GM10248 (cell line): ENCODE measurements around the gene CPED1.
A peak's percentile ranks its signal among the peaks of the same experiment; 100 is the strongest.

Experiments used
- CTCF ChIA-PET: fragments of 300-600 bp; sonication (Branson Sonifier 250); formaldehyde crosslinking; extraction: SDS; loops from one replicate; lab custom pipeline; 2021; ENCODE audit warnings: antibody characterized with exemption; lab: Yijun Ruan, JAX
- POLR2A ChIA-PET: fragments of 350-650 bp; sonication (Branson Sonifier 250); formaldehyde crosslinking; extraction: SDS; loops from one replicate; lab custom pipeline; 2020; ENCODE audit warnings: antibody characterized with exemption; lab: Yijun Ruan, JAX
- DNase-seq: peaks from one replicate; pipeline ENCODE4 v3.0.0; 2012; ENCODE audit errors: extremely low spot score
- TF ChIP-seq, protein P1 (sequence below): IDR thresholded peaks from 2 replicates; pipeline ENCODE4 v1.5.1; 2012; ENCODE audit warnings: mild to moderate bottlenecking, low read depth; ENCODE audit errors: extremely low read depth, missing control alignments, control extremely low read depth

Gene CPED1

DNA sequence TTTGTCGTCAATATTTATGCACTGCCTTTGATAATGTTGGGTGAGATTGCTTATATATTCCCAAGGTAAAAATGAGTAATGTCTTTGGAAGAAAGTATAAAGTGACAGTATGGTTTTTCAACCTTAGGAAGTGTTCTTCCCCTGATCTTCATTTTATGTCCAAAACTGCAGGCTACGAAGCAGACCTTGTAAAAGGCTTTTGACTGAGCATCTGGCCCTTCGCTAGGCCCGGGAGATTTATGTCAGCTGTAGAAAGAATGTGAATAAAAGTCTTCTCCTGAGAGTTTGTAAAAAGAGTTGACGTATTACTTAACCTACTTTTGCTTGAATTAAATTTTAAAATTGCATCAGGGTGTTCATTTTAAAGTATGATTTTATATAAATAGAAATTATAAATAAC is 116.8 kb downstream of the CPED1 start:
- CTCF ChIA-PET, result no interaction called here
- POLR2A ChIA-PET, result no interaction called here
- TF ChIP-seq, protein P1, sequence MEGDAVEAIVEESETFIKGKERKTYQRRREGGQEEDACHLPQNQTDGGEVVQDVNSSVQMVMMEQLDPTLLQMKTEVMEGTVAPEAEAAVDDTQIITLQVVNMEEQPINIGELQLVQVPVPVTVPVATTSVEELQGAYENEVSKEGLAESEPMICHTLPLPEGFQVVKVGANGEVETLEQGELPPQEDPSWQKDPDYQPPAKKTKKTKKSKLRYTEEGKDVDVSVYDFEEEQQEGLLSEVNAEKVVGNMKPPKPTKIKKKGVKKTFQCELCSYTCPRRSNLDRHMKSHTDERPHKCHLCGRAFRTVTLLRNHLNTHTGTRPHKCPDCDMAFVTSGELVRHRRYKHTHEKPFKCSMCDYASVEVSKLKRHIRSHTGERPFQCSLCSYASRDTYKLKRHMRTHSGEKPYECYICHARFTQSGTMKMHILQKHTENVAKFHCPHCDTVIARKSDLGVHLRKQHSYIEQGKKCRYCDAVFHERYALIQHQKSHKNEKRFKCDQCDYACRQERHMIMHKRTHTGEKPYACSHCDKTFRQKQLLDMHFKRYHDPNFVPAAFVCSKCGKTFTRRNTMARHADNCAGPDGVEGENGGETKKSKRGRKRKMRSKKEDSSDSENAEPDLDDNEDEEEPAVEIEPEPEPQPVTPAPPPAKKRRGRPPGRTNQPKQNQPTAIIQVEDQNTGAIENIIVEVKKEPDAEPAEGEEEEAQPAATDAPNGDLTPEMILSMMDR, result no peak
- DNase-seq, result no peak

DNA sequence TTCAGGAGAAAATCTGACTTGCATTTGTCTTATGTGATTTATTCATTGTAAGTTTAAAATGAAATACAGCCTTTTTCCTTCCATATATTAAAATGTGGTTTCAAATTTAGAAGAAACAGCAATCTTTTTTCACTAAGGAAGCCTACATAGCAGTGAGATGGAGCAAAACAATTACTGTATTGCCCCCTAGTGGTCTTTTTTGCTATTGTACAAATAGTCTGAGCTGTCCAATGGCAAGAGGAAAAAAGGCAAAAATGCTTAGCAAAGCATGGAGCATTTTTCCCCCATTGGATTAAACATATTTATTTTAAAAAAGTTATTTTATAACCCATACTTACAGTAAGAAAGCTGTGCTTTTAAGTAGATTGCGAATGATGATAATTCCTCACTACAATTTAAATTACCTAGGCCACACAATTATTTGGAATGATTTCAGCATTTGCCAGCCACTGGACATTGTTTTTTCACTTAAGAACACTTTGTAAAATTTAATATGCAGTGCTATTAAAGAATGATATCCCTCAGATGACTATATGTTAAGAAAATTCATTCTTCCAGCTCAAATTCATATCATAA is 119.5 kb downstream of the CPED1 start:
- DNase-seq, result peak; percentile 24
- ChIA-PET POLR2A (no interaction called here), CTCF (interaction anchor here (0.6 to 2.4 kb wide), 30 partner anchors 8 to 1837 kb away, joined by 3 to 18 read pairs (median 3); partner anchors contain the start of gene CPED1)
- TF ChIP-seq, protein P1, result peak; percentile 72

DNA sequence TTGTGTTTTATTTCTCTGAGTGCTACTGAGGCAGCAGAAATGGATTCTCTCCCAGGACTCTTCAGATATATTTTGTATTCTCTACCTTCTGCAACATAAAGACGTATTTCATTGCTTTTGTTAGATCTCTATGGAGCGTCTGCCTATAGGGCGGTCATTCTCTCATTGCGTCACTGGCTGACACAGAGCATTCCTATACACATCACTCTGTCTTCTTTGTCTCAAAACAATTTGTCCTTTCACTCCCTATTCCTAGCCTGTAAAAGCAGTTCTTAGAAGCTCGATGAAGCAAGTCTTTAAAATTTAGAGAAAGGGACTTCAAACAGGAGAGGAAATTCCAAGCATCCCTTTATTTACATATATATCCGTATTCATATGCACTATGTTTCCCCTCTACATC is 120.6 kb downstream of the CPED1 start:
- TF ChIP-seq, protein P1, result no peak
- CTCF ChIA-PET, result interaction anchor here (0.9 to 2.4 kb wide), 11 partner anchors 9 to 1839 kb away, joined by 3 to 18 read pairs (median 6); partner anchors contain the start of gene CPED1
- POLR2A ChIA-PET, result no interaction called here
- no peak for DNase-seq

DNA sequence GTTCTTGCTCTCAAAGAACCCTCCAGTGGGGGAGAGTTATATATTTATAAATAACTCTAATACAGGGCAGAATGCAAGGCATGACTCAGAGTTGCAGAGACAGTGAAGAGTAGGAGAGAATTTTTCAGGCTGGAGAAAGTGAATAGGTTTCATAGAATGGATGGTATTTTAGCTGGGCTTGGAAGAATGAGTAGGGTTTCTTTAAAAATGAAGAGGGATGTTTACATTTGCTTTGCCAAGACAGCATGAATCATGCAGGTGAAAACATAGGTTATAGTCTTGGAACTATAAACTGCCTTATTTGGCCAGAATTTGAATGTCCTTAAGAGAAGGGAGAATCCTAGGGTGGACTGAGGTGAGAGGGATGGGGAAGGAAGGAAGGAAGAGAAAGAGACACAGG is 124.8 kb downstream of the CPED1 start:
- CTCF ChIA-PET, result no interaction called here
- TF ChIP-seq, protein P1, result no peak
- POLR2A ChIA-PET, result no interaction called here
- DNase-seq, result no peak

DNA sequence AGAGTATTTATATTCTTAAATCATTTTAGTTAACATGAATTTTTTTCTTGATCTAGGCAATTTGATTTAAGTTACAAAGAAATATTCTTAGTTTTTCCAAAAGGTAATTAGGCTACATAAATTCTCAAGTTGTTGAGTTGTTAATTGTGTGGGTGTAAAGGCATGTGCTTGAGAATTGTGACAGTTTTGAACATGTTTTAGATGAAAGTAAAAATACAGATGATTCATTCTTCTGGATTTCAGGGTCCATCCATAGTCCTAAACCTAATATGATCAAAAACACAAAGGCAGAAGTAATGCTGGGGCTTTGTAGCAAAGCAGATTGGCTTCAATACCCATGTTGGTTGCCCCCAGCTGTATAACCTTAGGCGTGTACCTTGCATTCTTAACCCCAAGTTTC is 127.9 kb downstream of the CPED1 start:
- CTCF ChIA-PET, result interaction anchor here (0.6 kb wide), 1 partner anchor 8 kb away, joined by 3 read pairs; no protein-coding TSS in a partner anchor
- POLR2A ChIA-PET, result no interaction called here
- DNase-seq, result no peak
- TF ChIP-seq, protein P1, result no peak

DNA sequence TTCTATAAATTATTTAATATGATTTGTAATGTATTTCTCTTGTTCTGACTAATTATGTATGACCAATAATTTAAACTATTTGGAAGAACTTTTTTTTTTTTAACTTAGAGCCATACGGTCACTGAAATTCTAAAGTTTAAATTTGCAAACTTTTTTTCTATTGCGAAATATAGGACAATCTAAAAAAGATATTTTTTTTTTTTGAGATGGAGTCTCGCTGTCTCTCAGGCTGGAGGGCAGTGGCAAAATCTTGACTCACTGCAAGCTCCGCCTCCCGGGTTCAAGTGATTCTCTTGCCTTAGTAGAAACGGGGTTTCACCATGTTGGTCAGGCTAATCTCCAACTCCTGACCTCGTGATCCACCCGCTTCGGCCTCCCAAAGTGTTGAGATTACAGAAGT is 130.5 kb downstream of the CPED1 start:
- POLR2A ChIA-PET, result no interaction called here
- TF ChIP-seq, protein P1, result no peak
- CTCF ChIA-PET, result no interaction called here
- DNase-seq, result no peak
